K562 (cell line): Measurements from ENCODE around the gene SLC39A13. TPM values are rescaled to one million over a fixed set of nuclear protein-coding genes. Genes with fewer than 3 reads are reported as not detected.

Experiments used
- ATAC-seq: fragments of 200-7000 bp; cut with Tn5 transposase; 3 replicates; pipeline ENCODE4 v1.9.1; 2020; ENCODE audit warnings: moderate library complexity
- BruUV-seq: library from RNA; stranded (reverse); fragments of 400-500 nt; replicated peaks from 2 replicates; lab custom pipeline; 2021; lab: Mats Ljungman, UMichigan
- CTCF ChIA-PET: fragments of 300-600 bp; formaldehyde crosslinking; extraction: SDS; loops from one replicate; lab custom pipeline; 2021; ENCODE audit warnings: low intra/inter-chr PET ratio; lab: Yijun Ruan, JAX
- POLR2A ChIA-PET: fragments of 300-600, 350-650 bp; sonication (Branson Sonifier 250); formaldehyde crosslinking; extraction: SDS; loops from one replicate; lab custom pipeline; 2021; ENCODE audit warnings: antibody characterized with exemption, inconsistent platforms; lab: Yijun Ruan, JAX
- DNase-seq, 4 experiments: peaks; one replicate each; pipeline versions ENCODE4 v3.0.0 to v3.0.0-alpha.2; 2011 to 2018; ENCODE audit warnings: low spot score in 3 of 4, mixed read lengths in 3 of 4; ENCODE audit errors: extremely low read depth in 1 of 4
- FAIRE-seq: peaks from 2 replicates; lab custom pipeline; 2011; peaks lifted over from hg19 to GRCh38; lab: Jason Lieb, UNC
- H2AFZ ChIP-seq: 2 replicates; pipeline ENCODE4 v1.6.0; 2011; ENCODE audit warnings: low read depth, low read length, control low read depth, inconsistent platforms
- H3K27ac ChIP-seq: fragments of 200-600 bp; 3 replicates; pipeline ENCODE4 v1.8.0; 2011; ENCODE audit warnings: low read depth, mild to moderate bottlenecking, control low read depth, inconsistent platforms, low read length, moderate library complexity, mixed read lengths; ENCODE audit errors: extremely low read depth
- H3K27me3 ChIP-seq, 2 experiments: fragments of 300-600 bp in 1 of 2; 2 replicates in 1 of 2; 3 replicates in 1 of 2; pipeline versions ENCODE4 v1.6.0 to v1.8.0; 2011; ENCODE audit warnings: inconsistent platforms in 2 of 2, low read length in 2 of 2, mild to moderate bottlenecking in 1 of 2, mixed read lengths in 1 of 2, moderate library complexity in 1 of 2; ENCODE audit not compliant: control insufficient read depth in 2 of 2, insufficient read depth in 2 of 2
- H3K36me3 ChIP-seq: fragments of 300-600 bp; 3 replicates; pipeline ENCODE4 v1.8.0; 2011; ENCODE audit warnings: mild to moderate bottlenecking, low read length, inconsistent platforms; ENCODE audit not compliant: control insufficient read depth, insufficient read depth
- H3K4me1 ChIP-seq, 2 experiments: fragments of 200-600 bp in 1 of 2; replicated peaks in 1 of 2; 2 replicates in 1 of 2; 3 replicates in 1 of 2; pipeline versions ENCODE4 v1.5.1 to v1.8.0; 2011; ENCODE audit warnings: inconsistent platforms in 2 of 2, low read length in 2 of 2, mild to moderate bottlenecking in 1 of 2, mixed read lengths in 1 of 2, moderate library complexity in 1 of 2; ENCODE audit not compliant: control insufficient read depth in 2 of 2, insufficient read depth in 2 of 2
- H3K4me2 ChIP-seq: 2 replicates; pipeline ENCODE4 v1.6.1; 2011; ENCODE audit warnings: low read length, control low read depth, inconsistent platforms, mixed read lengths; ENCODE audit not compliant: insufficient read depth
- H3K4me3 ChIP-seq: fragments of 200-600 bp; sonication (generic), shearing (Covaris generic); 2 replicates; pipeline ENCODE4 v1.5.1; 2016; ENCODE audit warnings: control low read depth, inconsistent platforms
- H3K79me2 ChIP-seq: fragments of 200-600 bp; 3 replicates; pipeline ENCODE4 v1.8.0; 2011; ENCODE audit warnings: low read length, inconsistent platforms; ENCODE audit not compliant: control insufficient read depth, insufficient read depth
- H3K9ac ChIP-seq, 2 experiments: 2 replicates each; pipeline versions ENCODE4 v1.6.0 to v1.6.1; 2011; ENCODE audit warnings: low read depth in 2 of 2, low read length in 2 of 2, control low read depth in 1 of 2, inconsistent platforms in 1 of 2, mild to moderate bottlenecking in 1 of 2, mixed read lengths in 1 of 2; ENCODE audit not compliant: insufficient read depth in 1 of 2
- H3K9me1 ChIP-seq: one replicate; pipeline ENCODE4 v1.6.0; 2011; ENCODE audit warnings: inconsistent platforms, mild to moderate bottlenecking, low read length, moderate library complexity; ENCODE audit not compliant: control insufficient read depth, insufficient read depth
- H3K9me3 ChIP-seq: replicated peaks from 2 replicates; pipeline ENCODE4 v1.5.1; 2011; ENCODE audit warnings: low read depth, low read length, inconsistent platforms; ENCODE audit not compliant: control insufficient read depth, insufficient read depth
- H4K20me1 ChIP-seq: replicated peaks from 2 replicates; pipeline ENCODE4 v1.6.1; 2011; ENCODE audit warnings: low read length, inconsistent platforms, mixed read lengths; ENCODE audit not compliant: control insufficient read depth, insufficient read depth
- CBX5 ChIP-seq: IDR thresholded peaks from 2 replicates; pipeline ENCODE4 v1.6.1; 2014; ENCODE audit warnings: low read depth, borderline replicate concordance
- DDX20 ChIP-seq: fragments of 450-650 bp; IDR thresholded peaks from 2 replicates; pipeline ENCODE4 v1.6.1; 2016; ENCODE audit warnings: missing genetic modification characterization, low read depth, mild to moderate bottlenecking, missing compliant biosample characterization, moderate library complexity
- ESRRA ChIP-seq: fragments of 450-650 bp; IDR thresholded peaks from 2 replicates; pipeline ENCODE4 v1.6.1; 2014; ENCODE audit warnings: low read depth, mild to moderate bottlenecking, moderate library complexity, borderline replicate concordance
- JUND ChIP-seq, 2 experiments: IDR thresholded peaks; 2 replicates in 1 of 2; 3 replicates in 1 of 2; pipeline ENCODE4 v1.6.1; 2011; ENCODE audit warnings: borderline replicate concordance in 2 of 2, low read depth in 2 of 2, low read length in 2 of 2, improper control_type of control experiment in 1 of 2, missing biosample characterization in 1 of 2, missing genetic modification characterization in 1 of 2, missing genetic modification reagents in 1 of 2
- RAD21 ChIP-seq, 2 experiments: fragments of 250-450 bp in 1 of 2; fragments of 450-650 bp in 1 of 2; sonication (Bioruptor Pico) in 1 of 2; formaldehyde crosslinking in 1 of 2; IDR thresholded peaks in 1 of 2; conservative IDR thresholded peaks in 1 of 2; 2 replicates each; pipeline versions ENCODE4 v1.4.0 to v1.8.0; 2020 to 2022; ENCODE audit warnings: mild to moderate bottlenecking in 2 of 2, moderate library complexity in 1 of 2
- RBM22 ChIP-seq: fragments of 200-400 bp; formaldehyde crosslinking; IDR thresholded peaks from 2 replicates; pipeline ENCODE4 v1.6.1; 2018; ENCODE audit warnings: low read length, low read depth; ENCODE audit not compliant: poor library complexity, severe bottlenecking
- SLC30A9 ChIP-seq: fragments of 250-450 bp; sonication (Bioruptor Pico); IDR thresholded peaks from 2 replicates; pipeline ENCODE4 v1.8.0; 2022; ENCODE audit warnings: mild to moderate bottlenecking, moderate library complexity
- SRF ChIP-seq, 2 experiments: fragments of 250-450, 450-650 bp in 1 of 2; sonication (Bioruptor Pico) in 1 of 2; sonication (generic) in 1 of 2; formaldehyde crosslinking; IDR thresholded peaks; 2 replicates each; pipeline versions ENCODE4 v1.5.0 to v1.5.1; 2020 to 2022; ENCODE audit warnings: mild to moderate bottlenecking in 1 of 2, missing genetic modification reagents in 1 of 2
- SRSF1 ChIP-seq: fragments of 200-400 bp; formaldehyde crosslinking; IDR thresholded peaks from 2 replicates; pipeline ENCODE4 v1.6.1; 2017; ENCODE audit warnings: mild to moderate bottlenecking, low read depth, low read length, moderate library complexity
- ZC3H11A ChIP-seq: IDR thresholded peaks from 2 replicates; pipeline ENCODE4 v1.6.1; 2012; ENCODE audit warnings: low read depth, low read length, improper control_type of control experiment
- ZFX ChIP-seq: sonication (generic); formaldehyde crosslinking; IDR thresholded peaks from 2 replicates; pipeline ENCODE4 v1.8.0; 2022; ENCODE audit warnings: mild to moderate bottlenecking, missing genetic modification reagents, moderate library complexity
- ZNF584 ChIP-seq: fragments of 200-800 bp; sonication (Bioruptor generic); IDR thresholded peaks from 2 replicates; pipeline ENCODE4 v1.6.1; 2016; ENCODE audit warnings: low read depth, mild to moderate bottlenecking, missing genetic modification characterization, missing compliant biosample characterization
- ZNF655 ChIP-seq: fragments of 250-450 bp; sonication (Bioruptor Pico); IDR thresholded peaks from 2 replicates; pipeline ENCODE4 v1.5.0; 2021
- ZNF76 ChIP-seq: fragments of 250-450 bp; sonication (Bioruptor Pico); IDR thresholded peaks from 2 replicates; pipeline ENCODE4 v1.4.0; 2020; ENCODE audit warnings: mild to moderate bottlenecking, moderate library complexity, borderline replicate concordance
- WGBS: fragments of 100-300 bp; shearing (Covaris generic); methylation state at CpG from one replicate; pipeline ENCODE4 v1.1.6; 2016; ENCODE audit warnings: low coverage, mixed read lengths; ENCODE audit not compliant: insufficient coverage; ENCODE audit errors: missing lambda C conversion rate; 5-methylcytosine and 5-hydroxymethylcytosine counted together
- in situ Hi-C: fragments of 300-500 bp; cut with MboI; formaldehyde crosslinking; loops from 4 replicates; pipeline ENCODE4 v1.15.0; 2018; ENCODE audit warnings: inconsistent platforms, mixed read lengths
- intact Hi-C: fragments of 100-400 bp; cut with micrococcal nuclease; formaldehyde crosslinking; loops from 2 replicates; pipeline ENCODE4 v1.14.2; 2022
- polyA plus RNA-seq, 8 experiments: library from polyadenylated mRNA; depleted of rRNA in 4 of 8; stranded (reverse) in 5 of 8; unstranded in 3 of 8; fragments of >200 nt; fragmentation: Nextera tagmentation in 2 of 8; fragmentation: Illumina TruSeq in 1 of 8; extraction: Ambion mirVana in 2 of 8; extraction: Trizol in 1 of 8; gene quantifications; 2 replicates each; pipeline versions ENCODE4 v1.2.1 to v1.2.3, GENCODE V29; 2011 to 2014; ENCODE audit warnings: inconsistent platforms in 1 of 8, missing spikeins in 1 of 8
- total RNA-seq, 7 experiments: library from RNA; depleted of rRNA in 6 of 7; stranded (reverse); fragments of >200 nt in 6 of 7; fragmentation: Illumina TruSeq in 2 of 7; extraction: Trizol in 2 of 7; gene quantifications; 2 replicates each; pipeline versions ENCODE4 v1.2.1 to v1.2.3, GENCODE V29; 2011 to 2021; ENCODE audit warnings: low replicate concordance in 1 of 7
- TF ChIP-seq, protein P1 (sequence below), 2 experiments: fragments of 150-350 bp in 1 of 2; IDR thresholded peaks; 2 replicates each; pipeline ENCODE4 v1.6.1; 2012 to 2016; ENCODE audit warnings: low read depth in 2 of 2, low read length in 2 of 2, mild to moderate bottlenecking in 1 of 2, moderate library complexity in 1 of 2
- TF ChIP-seq, protein P2 (sequence below): fragments of 250-450 bp; sonication (Bioruptor Pico); IDR thresholded peaks from 2 replicates; pipeline ENCODE4 v1.8.0; 2022; ENCODE audit warnings: inconsistent platforms

Gene SLC39A13
- total and polyA plus RNA-seq, 9 of the 15 experiments (the other 6 are each of a cell fraction or from before 2014, with no cell fraction given): 0.17 to 15.9 (median 3.2) TPM

DNA sequence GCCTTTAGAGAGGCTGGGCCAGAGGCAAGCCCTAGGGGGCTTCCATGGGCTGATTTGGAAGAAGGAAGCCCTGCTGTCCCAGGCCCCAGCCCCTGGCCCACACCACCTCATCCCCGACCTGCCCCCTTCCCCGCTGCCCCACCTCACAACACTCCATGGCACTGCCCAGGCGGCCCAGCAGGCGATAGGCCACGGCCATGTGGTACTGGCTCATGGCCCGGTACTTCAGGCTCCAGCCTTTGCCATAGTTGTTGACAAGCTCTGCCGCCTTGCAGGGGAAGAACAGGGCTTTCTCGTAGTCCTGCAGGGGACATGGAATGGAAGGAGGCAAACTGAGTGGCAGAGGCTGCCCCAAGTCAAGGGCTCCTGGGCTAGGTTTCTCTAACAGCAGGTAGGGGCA, 34.1 kb downstream of the SLC39A13 start:
- Histone ChIP-seq H3K27ac (no peak overlapping the region), H3K9ac (no peak overlapping the region), H3K9me1 (no peaks in the 10 kb centered on the region), H3K79me2 (no peaks in the 10 kb centered on the region), H3K4me1 (peaks cover 0 to 9% of the 10 kb centered on the region in 2 experiments; a peak in 2 of 5 replicates), H3K36me3 (no peaks in the 10 kb centered on the region), H4K20me1 (no peaks in the 10 kb centered on the region), H3K4me2 (no peak overlapping the region), H3K9me3 (no peaks in the 10 kb centered on the region), H2AFZ (no peak overlapping the region), H3K4me3 (no peak overlapping the region), H3K27me3 (no peaks in the 10 kb centered on the region)
- ChIA-PET POLR2A (interaction anchor here (1.1 kb wide), 1 partner anchor 18 kb away, joined by 3 read pairs; no protein-coding TSS in a partner anchor), CTCF (no interaction called here)
- DNase-seq: no peak
- 52% methylated on average over 8 of the region's 8 CpGs for WGBS
- in situ Hi-C loops: no loop called here
- ATAC-seq: no peak
- no peak for FAIRE-seq
- intact Hi-C loops: no loop called here
- BruUV-seq: no TSS peak
- TF ChIP-seq ZNF584 (CRISPR knock-in tag): no peak
- TF ChIP-seq RAD21 (CRISPR knock-in tag; conservative IDR thresholded peaks at IDR 0.05 in 1 of 2, IDR thresholded peaks at IDR 0.05 in 1 of 2): no peak
- TF ChIP-seq, protein P1, sequence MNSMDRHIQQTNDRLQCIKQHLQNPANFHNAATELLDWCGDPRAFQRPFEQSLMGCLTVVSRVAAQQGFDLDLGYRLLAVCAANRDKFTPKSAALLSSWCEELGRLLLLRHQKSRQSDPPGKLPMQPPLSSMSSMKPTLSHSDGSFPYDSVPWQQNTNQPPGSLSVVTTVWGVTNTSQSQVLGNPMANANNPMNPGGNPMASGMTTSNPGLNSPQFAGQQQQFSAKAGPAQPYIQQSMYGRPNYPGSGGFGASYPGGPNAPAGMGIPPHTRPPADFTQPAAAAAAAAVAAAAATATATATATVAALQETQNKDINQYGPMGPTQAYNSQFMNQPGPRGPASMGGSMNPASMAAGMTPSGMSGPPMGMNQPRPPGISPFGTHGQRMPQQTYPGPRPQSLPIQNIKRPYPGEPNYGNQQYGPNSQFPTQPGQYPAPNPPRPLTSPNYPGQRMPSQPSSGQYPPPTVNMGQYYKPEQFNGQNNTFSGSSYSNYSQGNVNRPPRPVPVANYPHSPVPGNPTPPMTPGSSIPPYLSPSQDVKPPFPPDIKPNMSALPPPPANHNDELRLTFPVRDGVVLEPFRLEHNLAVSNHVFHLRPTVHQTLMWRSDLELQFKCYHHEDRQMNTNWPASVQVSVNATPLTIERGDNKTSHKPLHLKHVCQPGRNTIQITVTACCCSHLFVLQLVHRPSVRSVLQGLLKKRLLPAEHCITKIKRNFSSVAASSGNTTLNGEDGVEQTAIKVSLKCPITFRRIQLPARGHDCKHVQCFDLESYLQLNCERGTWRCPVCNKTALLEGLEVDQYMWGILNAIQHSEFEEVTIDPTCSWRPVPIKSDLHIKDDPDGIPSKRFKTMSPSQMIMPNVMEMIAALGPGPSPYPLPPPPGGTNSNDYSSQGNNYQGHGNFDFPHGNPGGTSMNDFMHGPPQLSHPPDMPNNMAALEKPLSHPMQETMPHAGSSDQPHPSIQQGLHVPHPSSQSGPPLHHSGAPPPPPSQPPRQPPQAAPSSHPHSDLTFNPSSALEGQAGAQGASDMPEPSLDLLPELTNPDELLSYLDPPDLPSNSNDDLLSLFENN (IDR thresholded peaks at IDR 0.05; ENCODE audit: low read depth in 2 of 2, low read length in 2 of 2): no peak
- TF ChIP-seq ZNF76 (CRISPR knock-in tag): no peak
- TF ChIP-seq ZNF655: no peak
- TF ChIP-seq RBM22: no peak
- no peak for TF ChIP-seq ZC3H11A
- TF ChIP-seq JUND (IDR thresholded peaks at IDR 0.05; ENCODE audit: borderline replicate concordance, low read depth, low read length): no peak
- no peak for TF ChIP-seq JUND (tag; IDR thresholded peaks at IDR 0.05; ENCODE audit: borderline replicate concordance, low read depth, low read length)
- no peak for TF ChIP-seq SRSF1
- TF ChIP-seq DDX20 (tag): no peak
- TF ChIP-seq, protein P2, sequence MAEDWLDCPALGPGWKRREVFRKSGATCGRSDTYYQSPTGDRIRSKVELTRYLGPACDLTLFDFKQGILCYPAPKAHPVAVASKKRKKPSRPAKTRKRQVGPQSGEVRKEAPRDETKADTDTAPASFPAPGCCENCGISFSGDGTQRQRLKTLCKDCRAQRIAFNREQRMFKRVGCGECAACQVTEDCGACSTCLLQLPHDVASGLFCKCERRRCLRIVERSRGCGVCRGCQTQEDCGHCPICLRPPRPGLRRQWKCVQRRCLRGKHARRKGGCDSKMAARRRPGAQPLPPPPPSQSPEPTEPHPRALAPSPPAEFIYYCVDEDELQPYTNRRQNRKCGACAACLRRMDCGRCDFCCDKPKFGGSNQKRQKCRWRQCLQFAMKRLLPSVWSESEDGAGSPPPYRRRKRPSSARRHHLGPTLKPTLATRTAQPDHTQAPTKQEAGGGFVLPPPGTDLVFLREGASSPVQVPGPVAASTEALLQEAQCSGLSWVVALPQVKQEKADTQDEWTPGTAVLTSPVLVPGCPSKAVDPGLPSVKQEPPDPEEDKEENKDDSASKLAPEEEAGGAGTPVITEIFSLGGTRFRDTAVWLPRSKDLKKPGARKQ (CRISPR knock-in tag): no peak
- no peak for TF ChIP-seq SLC30A9 (CRISPR knock-in tag)
- no peak for TF ChIP-seq ZFX (CRISPR knock-in tag)
- no peak for TF ChIP-seq SRF (CRISPR knock-in tag; IDR thresholded peaks at IDR 0.05)
- TF ChIP-seq ESRRA: no peak
- no peak for TF ChIP-seq CBX5
